Bronchial smooth muscle cell (primary cell): ENCODE results near the gene CXCL3. TPM values are rescaled to one million over a fixed set of nuclear protein-coding genes. Genes with fewer than 3 reads are reported as not detected.

Source experiments
- total RNA-seq: library from RNA; depleted of rRNA; stranded (reverse); fragments of >200 nt; gene quantifications from 2 replicates; pipeline ENCODE4 v1.2.1, GENCODE V29; 2014

Gene CXCL3
- total RNA-seq: 0.86 and 3.0 TPM in 2 replicates

GRCh38 chr4:74038425-74039314 is at the start of gene CXCL3:
Gene CXCL3, minus strand, starts transcription at chr4:74038689. Its CDS starts 78 bp downstream, at chr4:74038611.

GRCh38 chr4:73998040-73999011 is 40.2 kb downstream of the CXCL3 start, which contains the start of gene CXCL5:
Gene CXCL5, minus strand, starts transcription at chr4:73998677. Its CDS starts 96 bp downstream, at chr4:73998581.

GRCh38 chr4:73988061-73988460 is 50.4 kb downstream of the CXCL3 start, which contains the start of gene PPBP:
Gene PPBP, minus strand, starts transcription at chr4:73988190. Its CDS starts 87 bp downstream, at chr4:73988103.

Other genes starting within 250 kb of the CXCL3 start
- 5.0 and 14.3 TPM in 2 replicates for gene CXCL6, start 202.0 kb downstream of the CXCL3 start, total RNA-seq
- 1.9 and 12.0 TPM in 2 replicates for gene PF4V1, start 185.4 kb downstream of the CXCL3 start, total RNA-seq
- 1.5 and 27.6 TPM in 2 replicates for gene CXCL1, start 169.3 kb downstream of the CXCL3 start, total RNA-seq
- not detected in 2 replicates for gene PF4, start 56.7 kb downstream of the CXCL3 start, total RNA-seq
- not detected in 2 replicates for gene PPBP, start 50.5 kb downstream of the CXCL3 start, total RNA-seq
- gene CXCL5, start 40.0 kb downstream of the CXCL3 start, total RNA-seq: 0.17 and 0.95 TPM in 2 replicates
- gene CXCL2, start 60.5 kb upstream of the CXCL3 start, total RNA-seq: 2.1 and 3.5 TPM in 2 replicates
- 9.1 and 9.2 TPM in 2 replicates for gene MTHFD2L, start 119.4 kb upstream of the CXCL3 start, total RNA-seq